T follicular helper cell (primary cell): ENCODE data around the gene KCP.

Experiments used
- DNase-seq: peaks from one replicate; pipeline ENCODE4 v3.0.0-alpha.2; 2020; ENCODE audit warnings: low read depth

KCP gene

DNA sequence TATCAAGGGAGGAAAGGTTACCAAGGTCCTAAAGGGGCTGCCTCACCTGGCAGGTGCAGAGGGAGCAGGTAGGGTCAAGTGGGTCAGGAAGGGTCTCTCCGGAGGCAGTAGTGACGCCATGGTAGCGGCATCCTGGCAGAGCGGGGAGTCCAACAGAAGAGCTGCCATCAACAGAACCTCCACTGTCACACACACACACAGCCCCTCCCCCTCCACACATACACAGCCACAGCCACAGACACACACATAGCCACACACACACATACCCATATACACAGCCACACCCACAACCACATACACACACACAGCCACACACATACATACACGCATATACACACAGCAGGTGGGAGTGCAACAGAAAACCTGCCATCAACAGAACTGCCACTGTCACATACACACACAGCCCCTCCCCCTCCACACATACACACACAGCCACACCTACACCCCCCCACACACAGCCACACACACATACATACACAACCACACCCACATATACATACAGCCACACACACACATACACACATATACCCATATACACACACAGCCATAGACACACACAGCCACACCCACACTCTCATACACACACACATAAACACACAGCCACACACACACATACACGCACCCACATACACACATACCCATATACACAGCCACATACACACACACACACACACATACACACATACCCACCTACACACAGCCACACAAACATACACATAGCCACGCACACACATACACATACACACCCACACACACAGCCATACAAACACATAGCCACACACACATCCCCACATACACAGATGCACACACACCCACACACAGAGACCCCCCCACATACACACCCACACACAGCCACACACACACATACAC, 23.1 kb downstream of the KCP start:
- no peak for DNase-seq

DNA sequence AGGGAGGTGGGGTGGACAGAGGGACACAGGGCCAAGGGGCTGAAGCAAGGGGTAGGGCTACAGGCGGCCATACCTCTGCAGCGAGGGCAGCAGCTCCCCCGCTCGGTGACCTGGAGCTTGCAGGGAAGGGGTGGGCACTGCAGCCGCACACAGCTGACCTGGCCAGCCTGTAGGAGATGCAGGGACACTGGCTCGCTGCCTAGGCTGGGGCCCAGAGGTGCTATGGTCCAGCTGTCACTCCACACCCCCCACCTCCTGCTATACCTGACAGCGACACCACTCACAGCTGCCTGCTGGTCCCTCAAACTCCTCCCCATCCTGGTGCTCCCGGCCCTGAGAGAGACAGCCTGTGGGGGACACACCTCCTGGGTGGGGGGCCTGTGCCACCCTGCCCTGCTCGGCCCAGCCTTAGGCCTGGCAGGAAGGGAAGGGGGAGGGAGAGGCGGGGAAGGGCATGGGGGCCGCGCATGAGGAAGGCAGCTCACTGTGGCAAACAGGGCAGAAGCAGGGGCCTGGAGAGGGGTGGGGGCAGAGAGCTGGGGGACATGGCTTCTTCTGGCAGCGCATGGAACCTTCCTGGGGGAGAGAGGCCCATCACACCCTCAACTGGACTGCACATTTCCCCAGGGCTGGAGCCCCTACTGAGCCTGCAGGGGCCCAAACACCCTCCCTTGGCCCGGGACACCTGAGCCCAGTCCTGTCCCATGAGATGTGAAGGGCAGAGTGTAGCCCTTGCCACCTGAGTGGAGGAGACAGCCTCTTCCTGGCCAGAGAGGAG, 23.9 kb downstream of the KCP start:
- no peak for DNase-seq

DNA sequence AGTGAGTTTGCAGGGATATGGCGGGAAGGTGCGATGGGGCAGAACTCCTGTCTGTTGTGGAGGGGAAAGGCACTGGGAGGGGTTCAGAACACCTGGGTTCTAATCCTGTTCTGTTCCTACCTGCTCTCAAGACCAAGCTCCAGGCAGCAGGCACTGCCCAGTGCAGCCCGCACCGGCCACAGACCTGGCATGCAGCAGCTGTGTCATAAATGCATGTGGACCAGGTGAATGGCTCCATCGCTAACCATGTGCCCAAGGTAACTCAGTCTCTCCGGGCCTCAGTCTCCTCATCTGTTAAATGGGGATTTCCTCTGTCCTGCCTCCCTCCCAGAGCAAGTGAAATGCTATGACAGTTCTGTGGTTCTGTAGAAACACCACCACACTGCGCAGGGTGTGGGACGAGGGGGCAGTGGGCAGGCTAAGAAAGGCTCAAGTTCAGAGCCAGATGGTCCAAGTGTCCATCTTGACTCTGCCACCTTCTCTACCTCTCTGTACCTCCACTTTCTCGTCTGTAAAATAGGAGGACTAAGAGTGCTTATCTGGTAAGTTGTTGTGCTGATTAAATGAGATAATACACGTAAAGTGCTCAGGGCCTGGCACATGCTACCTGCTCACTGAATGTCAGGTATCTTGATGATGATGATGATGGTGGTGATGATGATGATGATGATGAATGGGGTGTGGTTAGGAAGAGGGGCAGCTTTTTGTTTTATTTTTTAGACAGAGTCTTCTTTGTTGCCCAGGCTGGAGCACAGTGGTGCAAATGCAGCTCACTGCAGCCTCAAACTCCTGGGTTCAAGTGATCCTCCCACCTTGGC, 24.9 kb downstream of the KCP start:
- DNase-seq = no peak

- DNase-seq = no peak
Observed at GRCh38 chr7:128884561-128885369, 25.7 kb downstream of the KCP start.

DNA sequence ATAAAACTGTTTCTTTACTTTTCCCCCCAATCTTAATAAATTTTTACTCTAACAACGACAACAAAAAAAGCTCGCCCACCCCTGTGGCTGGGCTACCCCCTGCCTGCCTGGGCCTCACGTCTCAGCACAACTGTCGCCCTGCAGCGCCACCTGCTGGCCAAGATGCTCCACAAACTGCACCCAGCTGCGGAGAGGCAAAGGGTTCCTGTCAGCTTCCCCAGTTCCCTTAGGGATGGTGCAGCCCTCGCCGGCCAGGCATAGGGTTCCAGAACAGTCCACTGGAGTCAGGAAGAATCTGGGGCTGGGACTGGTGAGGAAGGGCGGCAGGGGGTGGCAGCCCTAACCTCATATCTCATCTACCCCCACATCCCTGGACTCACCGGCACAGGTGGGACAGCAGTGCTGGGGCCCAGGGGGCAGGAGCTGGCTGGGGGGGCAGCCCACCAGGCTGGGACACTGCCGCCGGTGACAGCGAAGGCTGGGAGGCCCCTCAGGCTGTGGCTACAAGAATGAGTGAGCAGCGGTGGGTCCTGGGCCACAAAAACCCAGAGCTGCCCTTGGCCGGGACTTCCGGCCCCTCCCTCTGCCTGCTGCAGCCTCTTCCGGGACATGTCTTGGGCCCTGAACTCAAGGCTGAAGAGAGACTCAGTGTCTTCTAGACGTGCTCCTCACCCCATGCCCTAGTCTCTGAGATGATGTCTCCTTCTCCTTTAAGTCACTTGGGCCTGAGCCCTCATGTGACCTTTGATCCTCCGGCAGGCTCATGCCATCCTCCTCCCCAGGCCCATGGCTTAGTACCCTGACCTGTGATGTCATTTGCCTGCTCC, 26.7 kb downstream of the KCP start:
- DNase-seq = peak; percentile 79

DNA sequence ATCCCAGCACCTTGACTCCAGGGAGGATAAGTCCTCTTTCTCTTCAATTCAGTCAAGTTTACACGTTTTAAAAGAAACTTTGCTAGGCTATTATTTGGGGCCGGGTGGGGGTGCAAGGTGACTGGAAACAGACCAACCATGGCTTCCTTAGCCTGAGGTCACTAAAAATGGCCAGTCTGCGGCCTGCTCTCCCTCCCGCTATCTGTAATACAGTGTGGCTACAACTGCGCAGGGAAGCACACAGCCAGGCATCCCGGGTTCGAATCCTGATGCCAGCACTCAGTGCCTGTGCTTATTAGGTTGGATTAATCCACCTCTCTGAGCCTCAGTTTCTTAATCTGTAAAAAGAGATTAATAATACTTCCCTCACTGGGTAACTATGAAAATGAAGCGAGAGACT, 28.4 kb downstream of the KCP start:
- DNase-seq = no peak

- no peak for DNase-seq
Observed at GRCh38 chr7:128881458-128882125, 28.9 kb downstream of the KCP start.

DNA sequence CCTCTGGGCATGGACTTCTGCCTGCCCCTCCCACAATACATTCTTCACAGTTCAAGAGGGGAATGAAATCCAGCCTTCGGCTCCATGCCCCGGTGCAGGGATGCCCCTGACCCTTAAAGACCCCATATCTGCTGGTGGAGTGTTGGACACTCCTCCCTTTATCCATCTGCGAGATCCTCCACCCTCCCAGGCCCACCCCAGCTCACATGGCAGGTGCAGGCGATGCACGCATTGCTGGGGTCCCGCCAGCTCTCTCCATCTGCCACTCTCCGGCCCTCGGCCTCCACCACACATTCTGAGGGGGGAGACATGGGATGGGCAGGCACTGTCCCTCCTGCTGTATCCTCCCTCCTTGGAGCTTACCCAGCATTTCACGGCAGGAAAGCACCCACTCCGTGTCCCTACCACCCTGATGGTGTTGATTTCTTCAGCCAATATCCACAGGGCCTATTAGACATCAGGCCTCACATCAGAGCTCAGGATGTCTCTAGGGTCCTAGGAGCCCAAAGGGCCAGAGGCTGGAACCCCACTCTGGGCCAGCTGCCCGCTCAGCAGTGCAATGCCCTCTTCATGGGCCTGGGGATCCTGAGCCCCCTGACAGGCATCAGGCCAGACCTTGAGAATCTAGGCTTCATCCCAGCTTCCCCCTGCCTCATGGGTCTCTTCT, 29.6 kb downstream of the KCP start:
- no peak for DNase-seq

GRCh38 chr7:128879939-128880746, 30.4 kb downstream of the KCP start:
- no peak for DNase-seq

GRCh38 chr7:128879461-128879938, 31.0 kb downstream of the KCP start:
- DNase-seq = no peak

DNA sequence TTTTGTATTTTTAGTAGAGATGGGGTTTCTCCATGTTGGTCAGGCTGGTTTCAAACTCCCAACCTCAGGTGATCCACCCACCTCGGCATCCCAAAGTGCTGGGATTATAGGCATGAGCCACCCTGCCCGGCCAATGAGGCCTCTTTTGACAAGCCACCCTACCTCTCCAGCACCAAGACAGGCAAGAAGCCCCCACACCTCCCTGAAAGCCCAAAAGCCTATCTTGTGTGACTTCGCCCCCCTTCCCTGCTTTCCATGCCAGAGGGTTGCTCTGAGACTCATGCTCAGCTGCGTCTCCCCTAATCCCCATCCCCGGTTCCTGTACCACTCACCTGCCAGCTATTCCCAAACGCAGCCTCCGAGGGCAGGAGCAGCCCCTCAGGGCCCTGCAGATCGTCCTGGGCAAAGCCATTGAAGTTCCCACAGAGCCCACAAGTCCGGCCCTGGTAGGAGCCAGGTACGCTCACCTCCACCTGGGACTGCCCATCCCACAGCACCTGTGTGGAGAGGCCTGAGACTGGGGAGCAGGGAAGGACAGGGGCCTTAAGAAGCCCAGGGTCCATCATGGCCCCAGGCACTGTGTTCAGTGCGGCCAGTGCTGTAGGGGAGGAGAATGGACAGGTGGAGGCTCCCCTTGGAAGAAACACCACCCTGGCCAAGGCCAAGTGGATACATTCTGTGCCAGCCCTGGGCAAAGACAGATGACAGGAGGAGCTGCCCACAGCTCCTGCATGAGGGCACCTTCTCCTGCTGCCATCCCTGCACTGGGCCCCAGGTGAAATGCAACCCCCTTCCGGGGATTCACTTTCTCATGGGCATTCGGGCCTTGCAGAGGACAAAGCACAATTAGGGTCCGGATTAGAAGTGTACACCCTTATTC, 32.0 kb downstream of the KCP start:
- no peak for DNase-seq

GRCh38 chr7:128877756-128878120, 32.8 kb downstream of the KCP start:
- DNase-seq = no peak

DNA sequence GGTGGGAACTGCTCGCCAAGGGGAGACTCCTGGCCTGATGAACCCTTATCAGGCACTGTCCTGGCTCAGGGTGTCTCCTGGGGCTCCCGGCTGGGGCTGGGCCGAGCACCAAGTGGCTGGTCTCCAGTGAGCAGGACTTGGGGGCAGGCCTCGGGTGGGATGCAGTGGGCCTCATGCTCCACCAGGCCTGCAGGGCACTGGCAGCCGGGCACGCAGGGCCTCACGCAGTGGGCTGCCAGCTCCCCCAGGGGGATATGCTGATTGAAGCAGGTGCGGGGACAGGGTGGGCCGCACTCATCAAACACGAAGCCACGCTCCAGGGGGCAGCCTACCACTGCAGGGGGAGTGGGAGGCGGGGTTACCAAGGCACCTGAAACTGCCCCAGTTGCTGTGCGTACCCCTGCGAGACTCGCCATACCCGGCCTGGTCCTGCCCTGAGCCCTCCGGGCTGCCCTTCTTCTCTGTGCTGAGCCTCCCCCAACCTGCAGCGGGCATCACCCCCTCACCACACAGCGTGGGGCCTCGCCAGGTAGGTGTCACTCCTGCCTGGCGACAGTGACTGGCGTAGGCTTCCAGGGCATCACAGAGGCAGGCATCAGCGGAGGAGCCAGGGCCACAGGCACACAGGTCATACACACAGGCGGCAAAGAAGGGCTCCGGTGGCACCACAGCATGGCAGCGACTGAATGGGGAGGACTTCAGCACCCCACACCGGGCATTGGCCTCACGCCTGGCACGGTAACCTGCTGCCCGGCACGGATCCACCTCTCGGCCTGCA, 33.3 kb downstream of the KCP start:
- DNase-seq = no peak

DNA sequence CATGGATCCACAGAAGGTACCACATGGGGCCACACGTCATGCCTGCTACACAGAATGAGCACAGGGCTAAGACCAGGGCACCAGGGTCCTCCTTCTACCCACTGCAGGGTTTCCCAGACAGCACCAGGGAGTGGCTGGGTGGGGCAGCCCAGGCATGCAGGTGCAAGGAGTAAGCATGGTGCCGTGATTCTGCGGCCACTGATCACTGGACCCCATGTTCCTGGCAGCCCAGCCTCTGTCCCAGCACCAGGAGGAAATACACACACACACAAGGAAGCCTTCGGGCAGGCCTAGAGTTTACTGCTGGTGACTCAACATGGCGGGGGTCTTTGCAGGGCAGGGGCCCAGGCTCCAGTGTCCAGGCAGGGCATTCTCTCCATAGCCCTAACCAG, 33.9 kb downstream of the KCP start:
- DNase-seq = no peak

DNA sequence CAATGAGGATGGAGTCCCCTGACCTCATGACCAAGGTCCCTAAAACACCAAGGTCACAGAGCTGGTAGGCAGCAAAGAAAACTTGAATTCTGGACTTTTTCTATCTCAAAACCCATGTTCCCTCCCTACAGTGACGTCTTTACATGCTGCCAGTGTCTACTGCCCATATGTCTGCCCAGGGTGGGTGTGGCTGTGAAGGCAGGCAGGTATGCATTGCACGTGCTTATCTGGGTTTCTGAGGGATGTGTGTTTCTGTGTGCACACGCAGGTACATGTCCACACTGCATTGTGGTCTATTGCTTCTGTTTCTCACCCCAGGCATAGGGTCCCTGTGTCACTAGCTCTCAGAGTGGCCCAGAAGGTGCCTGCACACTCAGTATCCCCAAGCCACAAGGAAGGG, 34.4 kb downstream of the KCP start:
- DNase-seq = no peak

GRCh38 chr7:128875523-128875948, 35.0 kb downstream of the KCP start:
- DNase-seq = no peak
